Ovary (tissue), 9 donors: Measurements from ENCODE around the gene PFKFB2. TPM values are rescaled to one million over a fixed set of nuclear protein-coding genes. Genes with fewer than 3 reads are reported as not detected.
"Not testable (repeated sequence)": the region's sequence is repeated elsewhere in the genome, so short reads cannot be mapped to it uniquely, and the experiment has no call there.

Source experiments
- DNase-seq, 5 donors: peaks; one replicate each; pipeline ENCODE4 v3.0.0-alpha.2; 2019 to 2020
- H3K27ac ChIP-seq, 2 donors: fragments of 200-600 bp; one replicate each; pipeline versions ENCODE4 v1.5.1 to v1.8.0; 2019 to 2022
- H3K27me3 ChIP-seq: fragments of 200-600 bp; one replicate; pipeline ENCODE4 v1.8.0; 2022
- H3K36me3 ChIP-seq: fragments of 200-600 bp; sonication (generic); one replicate; pipeline ENCODE4 v1.5.1; 2019
- H3K4me1 ChIP-seq: one replicate; pipeline ENCODE4 v1.8.1; 2013; ENCODE audit warnings: mild to moderate bottlenecking, moderate library complexity; ENCODE audit not compliant: insufficient read depth
- H3K4me3 ChIP-seq: fragments of 200-600 bp; sonication (generic); one replicate; pipeline ENCODE4 v1.5.1; 2017
- H3K9me3 ChIP-seq, 2 donors: fragments of 200-600 bp in 1 of 2; sonication (generic) in 1 of 2; one replicate each; pipeline versions ENCODE4 v1.5.1 to v1.8.1; 2013 to 2019; ENCODE audit warnings: mild to moderate bottlenecking in 1 of 2, moderate library complexity in 1 of 2
- CTCF ChIP-seq, 3 donors: fragments of 450-650 bp in 2 of 3; fragments of 200-600 bp in 1 of 3; IDR thresholded peaks; one replicate each; pipeline versions ENCODE4 v1.5.1 to v1.8.0; 2016 to 2022; ENCODE audit warnings: antibody characterized with exemption in 3 of 3, mild to moderate bottlenecking in 1 of 3
- EP300 ChIP-seq: sonication (generic); formaldehyde crosslinking; IDR thresholded peaks from one replicate; pipeline ENCODE4 v1.6.1; 2017; ENCODE audit warnings: antibody characterized with exemption
- POLR2A ChIP-seq: fragments of 450-650 bp; IDR thresholded peaks from one replicate; pipeline ENCODE4 v1.6.1; 2017; ENCODE audit warnings: antibody characterized with exemption, mild to moderate bottlenecking, moderate library complexity
- WGBS, 3 donors: extraction: QIAGEN DNeasy Blood & Tissue Kit in 1 of 3; methylation state at CpG; one replicate each; pipeline versions ENCODE4 v1.1.5 to v1.1.7; 2013 to 2017; 5-methylcytosine and 5-hydroxymethylcytosine counted together
- intact Hi-C, 4 donors: fragments of 100-400 bp; cut with DNase I; formaldehyde crosslinking; loops; one replicate each; pipeline versions ENCODE4 v1.11.0 to v1.15.1; 2022 to 2023
- polyA plus RNA-seq, 2 donors: library from polyadenylated mRNA; stranded (reverse); fragments of 200-250 nt in 1 of 2; fragments of 350-450 nt in 1 of 2; fragmentation: Illumina TruSeq in 1 of 2; extraction: RNeasy Lipid Tissue Mini Kit (QIAGEN cat#74804) in 1 of 2; gene quantifications; one replicate each; pipeline ENCODE4 v1.2.3, GENCODE V29; 2013 to 2014
- total RNA-seq, 7 donors: library from RNA; depleted of rRNA in 2 of 7; stranded (reverse); fragments of >200 nt in 2 of 7; fragmentation: NEBNext Ultra II Directional in 3 of 7; extraction: Animal tissue kit (Norgen Biotek cat#: 25700) in 3 of 7; gene quantifications; one replicate each; pipeline versions ENCODE4 v1.1.0 to v1.2.4, GENCODE V29; 2016 to 2023
- donor health status: DM: no; HTN: no; CAD: no; lungs with moderate emphysema.
- donor health status: DM: no; HTN: no; CAD: no.
- donor health status: Bipolar disorder and iron deficiency.
- donor health status: DM: yes; HTN: yes; CAD: no.
- donor health status: DM: no; HTN: no; CAD: no.
- donor health status: DM: yes; HTN: yes; CAD: no.

PFKFB2 gene
- total and polyA plus RNA-seq, 9 donors = 3.0 to 11.4 (median 7.7) TPM

GRCh38 chr1:207036865-207037264 lies 16.2 kb upstream of the PFKFB2 start:
- no peak for DNase-seq
- H3K9me3 ChIP-seq = no peaks in the 10 kb centered on the region
- intact Hi-C loops = no loop called here
- no peaks in the 10 kb centered on the region for H3K4me1 ChIP-seq
- no peak overlapping the region for H3K4me3 ChIP-seq
- TF ChIP-seq EP300 = no peak
- TF ChIP-seq POLR2A = no peak
- TF ChIP-seq CTCF (IDR thresholded peaks at IDR 0.05) = no peak
- 12 to 40% (median 16%) methylated on average over 1 of the region's 1 CpG for WGBS, 3 donors
- no peak overlapping the region for H3K27ac ChIP-seq
- no peaks in the 10 kb centered on the region for H3K36me3 ChIP-seq
- H3K27me3 ChIP-seq = no peaks in the 10 kb centered on the region

GRCh38 chr1:207039380-207040180 lies 13.5 kb upstream of the PFKFB2 start:
- TF ChIP-seq EP300 (no peak), CTCF (IDR thresholded peaks at IDR 0.05) (no peak), POLR2A (no peak)
- no peaks in the 10 kb centered on the region for H3K4me1 ChIP-seq
- 67 to 74% (median 70%) methylated on average over 4 of the region's 4 CpGs for WGBS, 3 donors
- H3K9me3 ChIP-seq = no peaks in the 10 kb centered on the region
- no peaks in the 10 kb centered on the region for H3K27me3 ChIP-seq
- intact Hi-C loops = loop anchor here in 1 of 4 donors (10.0 kb wide), 1 partner anchor 365 kb away; no protein-coding TSS in a partner anchor
- no peak for DNase-seq
- H3K4me3 ChIP-seq = no peak overlapping the region
- no peaks in the 10 kb centered on the region for H3K36me3 ChIP-seq
- no peak overlapping the region for H3K27ac ChIP-seq

GRCh38 chr1:207040181-207040533 lies 12.9 kb upstream of the PFKFB2 start:
- no peak for DNase-seq
- Histone ChIP-seq H3K4me3 (no peak overlapping the region), H3K4me1 (no peaks in the 10 kb centered on the region), H3K9me3 (no peaks in the 10 kb centered on the region), H3K27ac (no peak overlapping the region), H3K27me3 (no peaks in the 10 kb centered on the region), H3K36me3 (no peaks in the 10 kb centered on the region)
- 20 to 37% (median 25%) methylated on average over 3 of the region's 3 CpGs for WGBS, 3 donors
- TF ChIP-seq POLR2A (no peak), CTCF (IDR thresholded peaks at IDR 0.05) (no peak), EP300 (no peak)
- intact Hi-C loops = loop anchor here in 1 of 4 donors (10.0 kb wide), 1 partner anchor 365 kb away; no protein-coding TSS in a partner anchor

- not testable (repeated sequence) for H3K27ac ChIP-seq, H3K36me3 ChIP-seq, H3K27me3 ChIP-seq, DNase-seq, H3K4me3 ChIP-seq, H3K4me1 ChIP-seq, H3K9me3 ChIP-seq
- 89 to 95% (median 92%) methylated on average over 2 of the region's 2 CpGs for WGBS, 3 donors
- intact Hi-C loops = loop anchor here in 1 of 4 donors (10.0 kb wide), 1 partner anchor 363 kb away; no protein-coding TSS in a partner anchor
Measured at GRCh38 chr1:207041397-207041796, 11.7 kb upstream of the PFKFB2 start.

- no peak for DNase-seq
- no peak overlapping the region for H3K27ac ChIP-seq
- no peaks in the 10 kb centered on the region for H3K36me3 ChIP-seq
- 57 to 66% (median 61%) methylated on average over 2 of the region's 2 CpGs for WGBS, 3 donors
- intact Hi-C loops = loop anchor here in 1 of 4 donors (10.0 kb wide), 1 partner anchor 359 kb away; no protein-coding TSS in a partner anchor
- H3K4me3 ChIP-seq = no peak overlapping the region
- H3K4me1 ChIP-seq = no peaks in the 10 kb centered on the region
- H3K9me3 ChIP-seq = no peaks in the 10 kb centered on the region
- TF ChIP-seq POLR2A (no peak), EP300 (no peak), CTCF (IDR thresholded peaks at IDR 0.05) (no peak)
- no peaks in the 10 kb centered on the region for H3K27me3 ChIP-seq
Measured at GRCh38 chr1:207045453-207045852, 7.6 kb upstream of the PFKFB2 start.
